GM21737 (cell line): ENCODE results near the gene ME2.
A peak's percentile ranks its signal among the peaks of the same experiment; 100 is the strongest.
"Not testable (repeated sequence)": the region's sequence is repeated elsewhere in the genome, so short reads cannot be mapped to it uniquely, and the experiment has no call there.

Experiments used
- ATAC-seq: cut with Tn5 transposase; IDR thresholded peaks from one replicate; pipeline ENCODE4 v1.9.1; 2021; ENCODE audit warnings: mild to moderate bottlenecking, moderate library complexity; ENCODE audit not compliant: unreplicated experiment

The ME2 gene

GRCh38 chr18:50878345-50879301 is at the start of gene ME2:
Gene ME2 (plus strand): TSS chr18:50879118. CDS start chr18:50895821, 16,703 bp downstream.
- peak; percentile 96 for ATAC-seq

GRCh38 chr18:50829644-50830043 is 49.3 kb upstream of the ME2 start:
- no peak for ATAC-seq

- peak; percentile 55 for ATAC-seq
Measured at GRCh38 chr18:50830544-50830943, 48.4 kb upstream of the ME2 start.

GRCh38 chr18:50832754-50833153 is 46.2 kb upstream of the ME2 start:
- ATAC-seq, result peak; percentile 70

GRCh38 chr18:50833496-50833895 is 45.4 kb upstream of the ME2 start:
- ATAC-seq, result not testable (repeated sequence)

GRCh38 chr18:50836521-50836957 is 42.4 kb upstream of the ME2 start:
- no peak for ATAC-seq

- ATAC-seq, result no peak
Measured at GRCh38 chr18:50839341-50839740, 39.6 kb upstream of the ME2 start.

- no peak for ATAC-seq
Measured at GRCh38 chr18:50839996-50840395, 38.9 kb upstream of the ME2 start.

GRCh38 chr18:50842846-50843245 is 36.1 kb upstream of the ME2 start:
- no peak for ATAC-seq

- ATAC-seq, result no peak
Measured at GRCh38 chr18:50844554-50844953, 34.4 kb upstream of the ME2 start.

- no peak for ATAC-seq
Measured at GRCh38 chr18:50844960-50845359, 34.0 kb upstream of the ME2 start.

- ATAC-seq, result no peak
Measured at GRCh38 chr18:50847192-50847591, 31.7 kb upstream of the ME2 start.

GRCh38 chr18:50848061-50848551 is 30.8 kb upstream of the ME2 start:
- ATAC-seq, result no peak

- ATAC-seq, result no peak
Measured at GRCh38 chr18:50848991-50849390, 29.9 kb upstream of the ME2 start.

GRCh38 chr18:50849419-50849821 is 29.5 kb upstream of the ME2 start:
- no peak for ATAC-seq

GRCh38 chr18:50850307-50851065 is 28.4 kb upstream of the ME2 start:
- ATAC-seq, result no peak

- no peak for ATAC-seq
Measured at GRCh38 chr18:50853863-50854271, 25.1 kb upstream of the ME2 start.

- ATAC-seq, result no peak
Measured at GRCh38 chr18:50855976-50856757, 22.8 kb upstream of the ME2 start.

- ATAC-seq, result not testable (repeated sequence)
Measured at GRCh38 chr18:50857166-50857565, 21.8 kb upstream of the ME2 start.

GRCh38 chr18:50857694-50858093 is 21.2 kb upstream of the ME2 start:
- no peak for ATAC-seq
